Ishikawa (cell line): ENCODE data around the gene RAB11FIP4.

ENCODE experiments used
- CEBPB ChIP-seq: IDR thresholded peaks from 2 replicates; pipeline ENCODE4 v1.6.1; 2012
- CREB1 ChIP-seq: IDR thresholded peaks from 2 replicates; pipeline ENCODE4 v1.6.1; 2012; ENCODE audit warnings: low read depth
- FOXM1 ChIP-seq: IDR thresholded peaks from 2 replicates; pipeline ENCODE4 v1.6.1; 2012; ENCODE audit warnings: low read depth, borderline replicate concordance
- MAX ChIP-seq: IDR thresholded peaks from 2 replicates; pipeline ENCODE4 v1.6.1; 2012
- NFIC ChIP-seq: IDR thresholded peaks from 2 replicates; pipeline ENCODE4 v1.6.1; 2012
- RAD21 ChIP-seq: IDR thresholded peaks from 2 replicates; pipeline ENCODE4 v1.6.1; 2012; ENCODE audit warnings: low read depth
- TAF1 ChIP-seq: IDR thresholded peaks from 2 replicates; pipeline ENCODE4 v1.6.1; 2012; ENCODE audit warnings: low read depth, mild to moderate bottlenecking
- TCF12 ChIP-seq: IDR thresholded peaks from 2 replicates; pipeline ENCODE4 v1.6.1; 2012; ENCODE audit warnings: low read depth
- TEAD4 ChIP-seq: IDR thresholded peaks from 2 replicates; pipeline ENCODE4 v1.6.1; 2012
- USF1 ChIP-seq: IDR thresholded peaks from 2 replicates; pipeline ENCODE4 v1.6.1; 2012
- YY1 ChIP-seq: IDR thresholded peaks from 2 replicates; pipeline ENCODE4 v1.6.1; 2012; ENCODE audit warnings: low read depth
- ZBTB7A ChIP-seq: IDR thresholded peaks from 2 replicates; pipeline ENCODE4 v1.6.1; 2012; ENCODE audit warnings: low read depth
- TF ChIP-seq, protein P1 (sequence below): IDR thresholded peaks from 2 replicates; pipeline ENCODE4 v1.6.1; 2012; ENCODE audit warnings: low read depth, mild to moderate bottlenecking

Gene RAB11FIP4

GRCh38 chr17:31428512-31428911 lies 37.0 kb downstream of the RAB11FIP4 start:
- no peak for TF ChIP-seq RAD21
- no peak for TF ChIP-seq TEAD4
- no peak for TF ChIP-seq CREB1
- TF ChIP-seq YY1 = no peak
- no peak for TF ChIP-seq FOXM1
- no peak for TF ChIP-seq NFIC
- no peak for TF ChIP-seq USF1
- no peak for TF ChIP-seq ZBTB7A
- TF ChIP-seq, protein P1, sequence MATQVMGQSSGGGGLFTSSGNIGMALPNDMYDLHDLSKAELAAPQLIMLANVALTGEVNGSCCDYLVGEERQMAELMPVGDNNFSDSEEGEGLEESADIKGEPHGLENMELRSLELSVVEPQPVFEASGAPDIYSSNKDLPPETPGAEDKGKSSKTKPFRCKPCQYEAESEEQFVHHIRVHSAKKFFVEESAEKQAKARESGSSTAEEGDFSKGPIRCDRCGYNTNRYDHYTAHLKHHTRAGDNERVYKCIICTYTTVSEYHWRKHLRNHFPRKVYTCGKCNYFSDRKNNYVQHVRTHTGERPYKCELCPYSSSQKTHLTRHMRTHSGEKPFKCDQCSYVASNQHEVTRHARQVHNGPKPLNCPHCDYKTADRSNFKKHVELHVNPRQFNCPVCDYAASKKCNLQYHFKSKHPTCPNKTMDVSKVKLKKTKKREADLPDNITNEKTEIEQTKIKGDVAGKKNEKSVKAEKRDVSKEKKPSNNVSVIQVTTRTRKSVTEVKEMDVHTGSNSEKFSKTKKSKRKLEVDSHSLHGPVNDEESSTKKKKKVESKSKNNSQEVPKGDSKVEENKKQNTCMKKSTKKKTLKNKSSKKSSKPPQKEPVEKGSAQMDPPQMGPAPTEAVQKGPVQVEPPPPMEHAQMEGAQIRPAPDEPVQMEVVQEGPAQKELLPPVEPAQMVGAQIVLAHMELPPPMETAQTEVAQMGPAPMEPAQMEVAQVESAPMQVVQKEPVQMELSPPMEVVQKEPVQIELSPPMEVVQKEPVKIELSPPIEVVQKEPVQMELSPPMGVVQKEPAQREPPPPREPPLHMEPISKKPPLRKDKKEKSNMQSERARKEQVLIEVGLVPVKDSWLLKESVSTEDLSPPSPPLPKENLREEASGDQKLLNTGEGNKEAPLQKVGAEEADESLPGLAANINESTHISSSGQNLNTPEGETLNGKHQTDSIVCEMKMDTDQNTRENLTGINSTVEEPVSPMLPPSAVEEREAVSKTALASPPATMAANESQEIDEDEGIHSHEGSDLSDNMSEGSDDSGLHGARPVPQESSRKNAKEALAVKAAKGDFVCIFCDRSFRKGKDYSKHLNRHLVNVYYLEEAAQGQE = no peak
- TF ChIP-seq MAX = no peak
- TF ChIP-seq TCF12 = no peak

- TF ChIP-seq TEAD4 (no peak), NFIC (no peak), RAD21 (no peak)
These were observed 39.8 kb downstream of the RAB11FIP4 start for GRCh38 chr17:31431098-31431851.

GRCh38 chr17:31431852-31432658 lies 40.6 kb downstream of the RAB11FIP4 start:
- TF ChIP-seq USF1 = peak; percentile 93
- TF ChIP-seq RAD21 = no peak

DNA sequence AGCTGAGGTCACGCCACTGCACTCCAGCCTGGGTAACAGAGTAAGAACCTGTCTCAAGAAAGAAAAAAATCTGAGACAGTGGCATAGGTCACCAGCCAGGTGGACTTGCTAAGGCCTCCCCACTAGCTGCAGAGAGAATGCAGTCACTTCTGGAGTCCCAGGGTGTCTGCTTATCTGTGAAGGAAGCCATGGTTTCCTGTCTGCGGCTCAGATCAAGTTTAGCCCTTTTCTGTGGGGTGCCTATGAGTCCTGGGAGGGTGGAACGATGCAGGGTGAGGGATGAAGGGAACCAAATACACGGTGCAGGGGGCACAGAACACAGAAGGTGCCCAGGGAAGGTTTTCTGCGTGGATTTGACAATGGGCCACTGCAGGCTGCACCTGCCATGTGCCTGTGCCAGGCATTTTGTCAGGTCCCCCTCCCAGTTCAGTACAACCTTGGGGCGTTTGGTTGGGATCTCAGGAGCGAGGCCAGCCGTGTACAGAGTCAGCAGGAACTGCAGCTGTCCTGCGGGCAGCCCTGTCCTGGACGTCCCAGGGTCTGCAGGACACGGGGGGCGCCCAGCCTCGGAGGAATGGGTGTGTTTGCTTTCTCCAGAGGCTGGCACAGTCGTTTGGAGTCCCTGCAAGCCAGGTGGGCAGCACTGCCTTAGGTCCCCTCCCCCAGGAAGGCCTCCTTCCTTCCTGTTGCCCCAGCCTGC lies 41.8 kb downstream of the RAB11FIP4 start:
- no peak for TF ChIP-seq NFIC
- TF ChIP-seq MAX = no peak
- TF ChIP-seq CEBPB = no peak
- no peak for TF ChIP-seq CREB1
- no peak for TF ChIP-seq TCF12
- TF ChIP-seq YY1 = no peak
- TF ChIP-seq ZBTB7A = no peak
- TF ChIP-seq USF1 = no peak
- TF ChIP-seq, protein P1 = no peak
- no peak for TF ChIP-seq TAF1
- TF ChIP-seq TEAD4 = no peak
- TF ChIP-seq FOXM1 = no peak

DNA sequence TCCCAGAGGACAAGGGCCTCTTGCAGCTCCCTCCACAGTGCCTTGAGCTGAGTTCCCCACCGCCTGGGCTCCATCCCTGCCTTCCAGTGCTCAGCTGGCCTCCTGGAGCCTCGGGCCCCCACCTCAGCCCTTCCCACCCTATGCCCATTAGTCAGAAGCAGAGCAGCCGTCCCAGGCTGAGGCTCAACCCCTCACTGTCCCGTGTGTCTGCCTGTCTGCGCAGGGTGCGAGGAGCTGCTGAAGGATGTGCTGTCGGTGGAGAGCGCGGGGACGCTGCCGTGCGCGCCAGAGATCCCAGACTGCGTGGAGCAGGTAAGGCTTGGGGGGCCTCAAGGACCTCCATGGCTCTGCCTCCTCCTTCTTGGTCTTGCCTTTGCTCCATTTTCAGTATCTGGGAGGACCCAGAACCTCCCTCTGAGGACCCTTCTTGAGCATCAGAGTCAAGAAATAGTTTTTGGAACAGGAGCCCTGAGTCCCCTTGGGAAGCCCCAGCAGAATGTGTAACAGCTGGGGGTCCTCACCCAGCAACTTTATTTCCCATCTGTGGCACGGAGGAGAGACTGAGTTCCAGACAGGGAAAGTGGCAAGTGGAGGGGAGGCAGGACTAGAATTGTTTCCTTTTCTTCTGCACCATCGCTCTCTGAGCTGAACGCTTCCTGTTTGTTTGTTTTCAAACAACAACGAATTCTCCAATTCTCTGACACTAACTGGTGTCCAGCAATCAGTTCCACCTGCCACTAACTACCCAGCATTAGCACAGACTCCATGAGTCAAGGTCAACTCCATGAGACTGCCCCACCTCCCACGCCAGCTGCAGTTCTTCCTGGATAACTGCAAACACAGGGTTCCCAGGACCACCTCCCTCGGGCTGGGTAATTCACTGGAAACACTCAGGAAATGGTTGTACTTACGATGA lies 42.6 kb downstream of the RAB11FIP4 start:
- TF ChIP-seq USF1 (no peak), TAF1 (no peak), YY1 (no peak), MAX (no peak), TEAD4 (no peak), FOXM1 (no peak), ZBTB7A (no peak), CEBPB (no peak), CREB1 (no peak)
